GM12872 (cell line): ENCODE measurements around the gene NRL.

Source experiments
- TF ChIP-seq, protein P1 (sequence below): IDR thresholded peaks from 3 replicates; pipeline ENCODE4 v1.5.1; 2011; ENCODE audit warnings: low read depth, mild to moderate bottlenecking, low read length, moderate library complexity; ENCODE audit not compliant: insufficient read depth

Gene NRL

DNA sequence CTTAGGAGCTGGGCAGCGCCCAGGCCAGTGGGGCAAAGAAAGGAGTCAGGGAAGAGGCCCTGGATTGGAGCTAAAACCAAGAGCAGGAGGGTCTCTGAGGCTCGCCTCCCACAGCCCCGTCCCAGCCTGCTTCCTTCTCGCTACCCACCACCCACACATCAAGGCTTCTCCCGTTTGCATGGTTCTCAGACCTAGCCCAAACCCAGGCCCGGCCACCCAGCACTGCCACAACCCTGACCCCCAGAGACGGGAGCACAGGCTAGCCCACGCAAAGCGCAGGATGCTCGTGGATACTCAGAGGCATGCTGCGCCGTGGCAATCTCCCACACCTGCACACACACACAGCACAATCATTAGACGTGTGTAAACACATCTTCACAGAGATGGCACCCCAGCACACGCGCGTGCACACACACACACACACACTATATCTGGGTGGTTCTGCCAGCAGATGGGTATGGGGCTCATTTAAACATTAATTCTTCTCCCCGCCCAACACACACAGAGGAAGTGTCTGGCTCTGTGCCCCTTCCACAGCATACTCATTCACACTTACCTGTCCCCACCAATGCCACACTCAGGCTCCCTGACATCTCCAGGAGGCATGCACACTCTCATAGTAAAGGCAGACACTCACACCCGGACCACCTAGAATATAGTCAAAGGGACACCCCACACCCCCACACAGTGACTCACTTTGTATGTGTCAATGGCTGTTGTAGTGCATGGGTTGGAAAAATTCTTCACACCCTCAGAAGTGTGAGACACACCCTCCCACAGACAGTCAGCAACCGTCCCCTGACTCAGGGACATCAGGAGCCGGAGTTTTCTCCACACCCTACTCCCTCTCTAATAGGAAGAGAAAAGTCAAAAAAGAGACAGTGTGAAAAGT lies 61.8 kb downstream of the NRL start:
- TF ChIP-seq, protein P1, sequence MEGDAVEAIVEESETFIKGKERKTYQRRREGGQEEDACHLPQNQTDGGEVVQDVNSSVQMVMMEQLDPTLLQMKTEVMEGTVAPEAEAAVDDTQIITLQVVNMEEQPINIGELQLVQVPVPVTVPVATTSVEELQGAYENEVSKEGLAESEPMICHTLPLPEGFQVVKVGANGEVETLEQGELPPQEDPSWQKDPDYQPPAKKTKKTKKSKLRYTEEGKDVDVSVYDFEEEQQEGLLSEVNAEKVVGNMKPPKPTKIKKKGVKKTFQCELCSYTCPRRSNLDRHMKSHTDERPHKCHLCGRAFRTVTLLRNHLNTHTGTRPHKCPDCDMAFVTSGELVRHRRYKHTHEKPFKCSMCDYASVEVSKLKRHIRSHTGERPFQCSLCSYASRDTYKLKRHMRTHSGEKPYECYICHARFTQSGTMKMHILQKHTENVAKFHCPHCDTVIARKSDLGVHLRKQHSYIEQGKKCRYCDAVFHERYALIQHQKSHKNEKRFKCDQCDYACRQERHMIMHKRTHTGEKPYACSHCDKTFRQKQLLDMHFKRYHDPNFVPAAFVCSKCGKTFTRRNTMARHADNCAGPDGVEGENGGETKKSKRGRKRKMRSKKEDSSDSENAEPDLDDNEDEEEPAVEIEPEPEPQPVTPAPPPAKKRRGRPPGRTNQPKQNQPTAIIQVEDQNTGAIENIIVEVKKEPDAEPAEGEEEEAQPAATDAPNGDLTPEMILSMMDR, result no peak

DNA sequence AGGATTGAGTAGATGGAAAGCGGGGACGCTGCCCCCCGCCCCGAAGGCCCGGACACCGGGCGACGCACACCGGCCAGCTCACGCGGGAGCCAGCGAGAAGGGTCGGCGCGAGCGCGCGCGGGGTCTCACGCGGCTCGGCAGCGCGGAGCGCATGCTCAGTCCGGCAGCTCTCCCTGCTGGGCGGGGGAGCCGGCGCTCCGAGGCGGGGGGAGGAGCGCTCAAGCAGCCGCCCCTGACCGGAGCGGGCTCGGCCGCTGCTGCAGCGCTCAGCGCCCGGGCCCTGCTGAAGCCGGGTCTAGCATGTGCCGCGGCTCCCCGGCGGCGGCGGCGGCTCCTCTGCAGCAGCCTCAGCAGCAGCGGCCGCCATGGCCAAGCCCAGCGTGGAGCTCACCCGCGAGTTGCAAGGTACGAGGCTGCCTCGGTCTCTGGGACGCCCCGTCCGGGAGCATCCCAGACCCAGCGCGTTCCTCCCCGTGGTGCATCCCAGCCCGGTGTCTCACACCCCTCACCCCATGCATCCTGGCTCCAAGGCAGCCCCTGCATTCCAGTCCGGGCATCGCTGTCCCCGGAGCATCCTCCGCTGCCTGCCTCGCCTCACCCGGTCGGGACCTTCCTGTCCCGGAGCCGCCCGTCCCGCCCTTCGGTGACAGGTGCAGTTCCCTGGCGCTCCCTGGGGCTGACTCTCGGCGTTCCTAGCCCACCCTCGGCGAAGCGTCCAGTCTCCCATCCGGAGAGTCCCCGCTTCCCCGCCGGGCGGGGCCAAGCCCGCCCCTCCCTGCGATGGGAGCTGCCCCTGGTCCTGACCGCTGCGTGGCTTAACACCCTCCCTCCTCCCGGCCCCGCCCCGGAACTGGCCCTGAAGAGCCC lies 62.7 kb downstream of the NRL start, which contains the start of gene CARMIL3:
Gene CARMIL3, plus strand, starts transcription at position 221 of the 867 bp plus-strand sequence. Its CDS starts 145 bp downstream, at position 366.
- TF ChIP-seq, protein P1, result no peak

DNA sequence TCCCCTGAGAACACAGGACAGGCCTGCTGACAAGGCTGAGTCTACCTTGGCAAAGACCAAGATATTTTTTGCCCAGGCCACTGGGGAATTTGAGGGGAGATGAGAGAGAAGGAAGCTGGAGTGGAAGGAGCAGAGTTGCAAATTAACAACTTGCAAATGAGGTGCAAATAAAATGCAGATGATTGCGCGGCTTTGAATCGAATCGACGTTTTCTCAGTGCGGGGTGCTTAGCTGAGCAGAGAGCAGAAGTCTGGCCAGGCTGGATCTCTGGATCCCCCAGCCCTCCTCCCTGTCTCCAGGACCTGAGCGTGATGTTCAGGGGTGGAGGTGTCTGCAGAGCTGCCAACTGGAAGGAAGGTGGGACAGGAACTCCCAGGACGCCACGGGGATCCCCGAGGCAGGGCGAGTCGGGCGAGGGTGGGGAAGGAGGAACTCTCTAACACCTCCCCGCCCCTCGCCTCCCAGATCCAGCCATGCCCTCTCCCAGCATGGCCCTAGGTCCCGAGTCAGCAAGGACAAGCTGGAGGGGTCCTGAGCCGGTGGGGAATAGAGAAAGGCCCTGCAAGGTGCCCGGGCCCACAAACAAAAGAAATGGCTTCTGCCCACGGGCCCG lies 63.5 kb downstream of the NRL start:
- TF ChIP-seq, protein P1, result no peak

DNA sequence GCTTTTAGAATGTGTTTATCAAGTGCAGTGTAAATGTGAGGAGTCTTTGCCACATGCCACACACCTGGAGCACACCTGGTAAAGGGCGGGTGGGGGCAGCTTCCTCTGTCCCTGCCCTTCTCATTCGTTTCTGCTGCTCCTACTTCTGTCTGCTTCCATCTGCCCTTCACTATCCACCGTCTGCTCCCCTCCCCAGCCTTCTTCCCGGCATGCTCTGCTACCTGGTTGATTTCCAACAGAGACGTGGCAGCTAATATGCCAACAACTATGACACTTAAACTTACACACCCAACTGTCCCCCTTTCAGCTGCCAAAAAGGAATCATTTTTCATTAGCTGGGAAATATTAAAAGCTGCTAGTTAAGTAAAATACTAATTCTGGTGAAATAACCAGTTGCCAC lies 72.0 kb downstream of the NRL start:
- TF ChIP-seq, protein P1, result no peak

DNA sequence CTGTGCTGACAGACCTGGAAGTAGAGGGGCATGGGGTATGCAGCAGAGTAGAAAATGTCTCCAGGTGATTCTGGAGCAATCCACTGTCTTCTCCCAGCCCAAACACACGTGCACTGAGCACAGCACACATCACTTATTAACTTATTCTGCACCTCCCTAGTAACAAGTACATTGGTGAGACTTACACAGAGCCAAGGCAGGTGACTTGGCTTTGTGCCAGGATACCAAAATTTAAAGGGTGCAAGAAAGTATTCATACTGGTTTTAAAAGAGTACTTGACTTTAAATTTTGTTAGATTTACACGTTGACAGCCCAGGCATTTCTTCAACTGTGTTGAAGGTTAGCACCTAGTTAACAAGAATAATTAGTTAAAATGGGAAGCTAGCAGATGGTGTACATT lies 74.1 kb downstream of the NRL start:
- TF ChIP-seq, protein P1, result no peak

DNA sequence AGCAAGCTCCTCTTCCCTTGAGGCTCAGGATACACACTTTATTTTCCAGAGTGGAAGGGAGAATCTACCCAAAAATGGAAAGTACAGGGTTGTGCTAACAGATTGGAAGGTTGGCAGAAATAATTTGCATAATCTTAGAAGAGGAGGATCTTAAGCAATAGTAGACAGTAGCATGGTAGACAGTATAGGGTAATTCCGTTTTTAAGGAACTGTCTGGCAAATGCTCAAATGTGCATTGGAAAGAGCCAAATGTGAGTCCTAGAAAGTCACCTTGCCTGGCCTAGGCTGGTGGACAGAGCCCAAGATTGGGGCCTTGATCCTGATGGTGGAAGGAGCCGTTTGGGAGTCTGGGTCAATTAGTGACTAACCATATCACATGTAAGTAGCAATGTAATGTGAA lies 76.1 kb downstream of the NRL start:
- TF ChIP-seq, protein P1, result no peak

DNA sequence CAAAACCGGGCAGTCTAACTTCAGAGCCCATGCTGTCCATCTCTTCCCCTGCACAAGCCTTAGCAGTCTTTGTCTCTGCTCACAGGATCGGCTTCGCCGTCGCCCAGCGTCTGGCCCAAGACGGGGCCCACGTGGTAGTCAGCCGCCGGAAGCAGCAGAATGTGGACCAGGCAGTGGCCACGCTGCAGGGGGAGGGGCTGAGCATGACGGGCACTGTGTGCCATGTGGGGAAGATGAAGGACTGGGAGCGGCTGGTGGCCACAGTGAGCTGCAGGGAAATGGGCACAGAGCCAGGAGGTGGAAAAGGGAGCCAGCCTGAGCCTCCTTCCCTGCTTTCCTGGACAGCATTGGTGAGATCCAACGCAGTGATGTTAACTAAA lies 77.1 kb downstream of the NRL start:
- TF ChIP-seq, protein P1, result no peak
